Stimulated activated CD4-positive, alpha-beta T cell treated with anti-CD3 and anti-CD28 coated beads, Interleukin-4, amount 100 ng/mL, for 1 hour (primary cell): ENCODE results near the gene NELL1.

Experiments
- DNase-seq: peaks from one replicate; pipeline ENCODE4 v3.0.0-alpha.2; 2020

NELL1 gene

GRCh38 chr11:20990447-20990846 lies 321.1 kb downstream of the NELL1 start:
- DNase-seq = no peak

- DNase-seq = no peak
These were observed 322.1 kb downstream of the NELL1 start for GRCh38 chr11:20991471-20991870.

- DNase-seq = no peak
These were observed 337.9 kb downstream of the NELL1 start for GRCh38 chr11:21007297-21007696.

DNA sequence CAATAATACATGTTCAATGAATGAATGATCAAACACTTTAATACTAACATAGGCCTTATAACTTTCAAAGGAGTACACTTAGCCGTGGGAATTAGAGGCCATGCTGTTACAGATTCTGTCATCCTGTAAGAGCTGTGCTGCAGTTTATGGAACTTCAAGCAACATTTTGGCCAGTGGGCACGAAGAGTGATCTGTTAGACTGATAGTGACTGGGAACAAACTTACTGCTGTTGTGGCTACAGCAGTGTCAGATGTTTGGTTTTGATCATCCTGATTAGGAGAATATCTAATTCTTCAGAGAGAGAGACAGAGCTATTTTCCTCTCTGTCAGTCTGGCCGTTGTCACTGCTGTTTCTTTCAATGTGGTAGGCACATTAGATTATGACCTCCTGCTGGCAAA lies 348.9 kb downstream of the NELL1 start:
- no peak for DNase-seq

GRCh38 chr11:21026685-21027084 lies 357.3 kb downstream of the NELL1 start:
- no peak for DNase-seq

GRCh38 chr11:21037850-21038249 lies 368.5 kb downstream of the NELL1 start:
- no peak for DNase-seq

- DNase-seq = no peak
These were observed 369.4 kb downstream of the NELL1 start for GRCh38 chr11:21038801-21039200.

DNA sequence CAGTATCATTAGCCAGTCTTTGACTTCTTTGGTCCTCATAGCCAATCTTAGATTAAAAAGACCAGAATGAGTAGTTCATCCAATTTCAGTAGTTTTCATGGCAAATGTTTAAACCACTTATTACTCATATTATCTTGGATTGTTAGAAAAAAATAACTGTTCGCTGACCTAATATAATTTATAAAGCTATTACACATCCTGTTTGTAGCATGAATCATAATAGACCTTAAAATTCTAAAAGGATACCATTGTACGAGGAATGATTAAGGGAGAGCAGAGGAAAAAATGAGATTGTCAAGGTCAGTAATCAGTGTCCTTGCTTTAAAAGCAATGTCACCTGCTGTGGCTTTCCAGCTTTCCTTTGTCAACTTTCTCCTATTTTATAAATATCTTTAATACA lies 371.2 kb downstream of the NELL1 start:
- DNase-seq = no peak

GRCh38 chr11:21048626-21049025 lies 379.2 kb downstream of the NELL1 start:
- no peak for DNase-seq

DNA sequence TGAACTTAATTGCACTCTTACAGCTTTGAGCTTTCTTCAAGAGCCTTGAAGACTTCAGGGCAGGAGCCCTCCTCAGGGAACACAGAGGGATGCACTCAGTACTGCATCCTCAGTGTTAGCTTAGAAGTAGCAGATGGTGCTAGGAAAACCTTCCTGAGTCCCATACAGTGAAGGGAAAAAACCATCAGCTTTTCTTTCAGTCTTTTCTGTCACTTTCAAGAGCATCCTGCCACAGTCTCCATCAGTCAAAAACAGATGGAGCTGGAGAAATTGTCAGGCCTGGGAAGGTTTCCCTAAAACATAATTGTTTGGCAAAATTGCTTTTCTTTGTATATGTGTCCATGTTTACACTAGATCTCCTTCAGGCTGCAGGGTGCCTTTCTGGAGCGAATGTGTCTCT lies 384.1 kb downstream of the NELL1 start:
- no peak for DNase-seq

DNA sequence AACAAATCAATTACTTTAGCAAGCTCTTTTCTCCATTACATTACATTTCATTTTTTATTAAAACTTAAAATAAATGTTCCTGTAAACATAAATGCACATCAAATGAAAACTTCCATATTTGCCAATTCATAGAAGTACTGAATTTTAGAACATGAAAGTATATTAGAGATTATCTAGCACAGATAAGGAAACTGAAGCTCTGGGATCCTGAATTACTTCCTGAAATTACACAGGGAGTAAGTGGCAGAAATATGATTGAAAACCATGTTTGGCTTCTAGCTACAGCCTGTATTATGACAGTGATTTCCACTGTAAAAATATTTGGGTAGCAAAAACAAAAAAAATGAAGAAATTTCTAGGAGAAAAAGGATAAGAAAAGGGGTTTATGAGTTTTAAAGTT lies 387.3 kb downstream of the NELL1 start:
- no peak for DNase-seq

- no peak for DNase-seq
These were observed 390.5 kb downstream of the NELL1 start for GRCh38 chr11:21059879-21060278.

GRCh38 chr11:21066030-21066429 lies 396.6 kb downstream of the NELL1 start:
- no peak for DNase-seq

DNA sequence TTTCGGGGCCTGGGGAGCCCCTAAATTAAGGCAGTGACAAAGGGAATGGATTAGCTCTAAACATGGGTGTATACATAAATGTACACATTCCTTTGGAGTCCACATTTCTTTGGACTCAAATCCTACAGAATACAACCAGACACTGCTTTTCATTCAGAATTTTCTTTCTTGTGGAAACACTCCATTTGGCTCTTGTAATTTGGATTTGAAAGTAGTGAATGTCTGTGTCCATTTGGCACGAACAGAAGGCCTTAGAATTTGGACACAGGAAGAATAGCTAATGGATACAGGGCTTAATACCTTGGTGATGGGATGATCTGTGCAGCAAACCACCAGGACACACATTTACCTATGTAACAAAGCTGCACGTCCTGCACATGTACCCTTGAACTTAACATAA lies 399.5 kb downstream of the NELL1 start:
- no peak for DNase-seq

GRCh38 chr11:21069909-21070308 lies 400.5 kb downstream of the NELL1 start:
- DNase-seq = no peak

GRCh38 chr11:21072558-21072957 lies 403.2 kb downstream of the NELL1 start:
- DNase-seq = no peak

- DNase-seq = no peak
These were observed 413.5 kb downstream of the NELL1 start for GRCh38 chr11:21082853-21083252.

GRCh38 chr11:21088930-21089329 lies 419.5 kb downstream of the NELL1 start:
- DNase-seq = no peak

DNA sequence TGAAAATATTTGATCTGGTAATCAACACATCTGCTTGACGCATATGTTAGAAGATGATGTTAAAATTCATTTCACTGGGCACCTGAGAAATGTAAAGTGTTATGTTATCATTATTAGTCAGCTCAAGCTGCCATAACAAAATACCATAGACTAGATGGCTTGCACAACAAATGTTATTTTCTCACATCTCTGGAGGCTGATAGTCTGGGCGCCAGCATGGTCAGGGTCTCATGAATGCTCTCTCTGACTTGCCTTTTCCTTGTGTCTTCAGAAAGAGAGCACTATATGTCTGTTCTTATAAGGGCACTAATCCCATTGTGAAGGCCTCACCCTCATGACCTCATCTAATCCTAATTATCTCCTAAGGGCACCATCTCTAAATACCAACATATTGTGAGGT lies 435.3 kb downstream of the NELL1 start:
- DNase-seq = no peak

GRCh38 chr11:21105196-21105917 lies 436.0 kb downstream of the NELL1 start:
- no peak for DNase-seq

DNA sequence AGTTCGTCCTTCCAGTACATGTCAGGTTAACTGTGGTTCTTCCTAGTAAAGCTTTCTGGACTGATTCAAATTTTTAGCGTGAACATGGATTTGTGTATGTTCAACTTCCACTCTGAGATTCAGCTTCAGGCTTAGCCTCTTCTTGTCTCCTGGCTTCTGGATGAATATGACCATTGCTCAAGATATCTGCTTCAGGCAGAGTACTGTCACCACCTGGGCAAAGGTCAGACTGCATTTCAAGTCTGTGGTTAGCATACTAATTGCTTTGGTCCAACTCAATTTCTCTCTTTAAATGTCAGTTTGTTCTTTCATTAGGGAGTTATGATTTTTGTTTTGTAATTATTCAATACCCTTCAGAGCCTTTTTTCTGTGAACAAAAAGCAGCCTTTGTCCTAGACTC lies 440.0 kb downstream of the NELL1 start:
- DNase-seq = no peak

- DNase-seq = no peak
These were observed 441.0 kb downstream of the NELL1 start for GRCh38 chr11:21110415-21110814.

GRCh38 chr11:21113876-21114275 lies 444.5 kb downstream of the NELL1 start:
- DNase-seq = no peak

DNA sequence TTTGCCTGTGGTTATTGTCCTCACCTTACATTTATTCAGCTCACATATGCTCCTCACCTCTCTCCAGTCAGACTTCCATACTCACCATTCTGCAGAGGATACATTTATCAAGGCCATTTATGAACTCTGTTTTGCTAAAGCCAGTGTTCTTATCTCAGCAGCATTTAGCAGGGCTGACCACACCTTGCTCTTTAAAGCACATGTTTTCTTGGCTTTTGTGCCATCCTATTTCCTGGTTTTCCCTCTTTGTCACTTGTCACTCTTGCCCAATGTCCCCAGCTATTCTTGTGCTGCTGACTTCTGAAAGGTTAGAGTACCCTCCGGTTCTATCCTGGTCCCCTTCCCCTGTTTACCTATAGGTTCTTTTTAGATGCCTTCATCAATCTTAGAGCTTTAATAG lies 446.6 kb downstream of the NELL1 start:
- no peak for DNase-seq

DNA sequence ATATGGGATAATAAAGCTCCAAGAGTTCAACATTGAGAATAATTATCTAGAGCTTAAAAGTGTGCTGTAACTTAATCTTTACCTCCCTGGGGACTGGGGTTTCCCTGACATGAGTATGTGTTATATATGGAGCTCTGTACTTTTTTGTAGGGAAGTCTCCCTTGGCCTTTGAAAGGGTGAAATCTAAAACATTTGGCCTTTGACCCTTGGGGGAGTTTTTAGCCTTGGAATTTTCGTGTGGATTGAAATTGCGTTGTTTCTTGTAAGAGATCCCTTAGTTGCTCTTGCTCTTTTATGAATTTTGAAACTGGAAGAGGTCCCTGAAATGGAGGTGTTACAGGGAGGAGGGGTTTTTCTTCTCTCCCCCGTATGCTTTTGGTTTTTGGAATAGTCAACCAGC lies 450.0 kb downstream of the NELL1 start:
- DNase-seq = no peak

GRCh38 chr11:21121991-21122390 lies 452.6 kb downstream of the NELL1 start:
- DNase-seq = no peak
